SK-N-SH (cell line): ENCODE measurements around the gene ARHGEF7.

ENCODE experiments used
- CTCF ChIP-seq: fragments of 200-600 bp; sonication (generic); IDR thresholded peaks from 2 replicates; pipeline ENCODE4 v1.6.1; 2017; ENCODE audit warnings: antibody characterized with exemption, mild to moderate bottlenecking, moderate library complexity
- EP300 ChIP-seq, 2 experiments: IDR thresholded peaks; 2 replicates each; pipeline versions ENCODE4 v1.4.0 to v1.6.1; 2012; ENCODE audit warnings: borderline replicate concordance in 1 of 2, low read depth in 1 of 2, low read length in 1 of 2
- RFX5 ChIP-seq: IDR thresholded peaks from 2 replicates; pipeline ENCODE4 v1.6.1; 2012; ENCODE audit warnings: mild to moderate bottlenecking, improper control_type of control experiment, low read length

- TF ChIP-seq RFX5: no peak
- TF ChIP-seq EP300 (IDR thresholded peaks at IDR 0.05; ENCODE audit: borderline replicate concordance in 1 of 2, low read depth in 1 of 2, low read length in 1 of 2): no peak
- no peak for TF ChIP-seq CTCF
These were observed 223.7 kb downstream of the ARHGEF7 start for GRCh38 chr13:111338841-111339240.
